HEK293 (cell line): ENCODE data around the gene ATXN8OS.

ENCODE experiments used
- CTCF ChIA-PET: fragments of 350-600 bp; formaldehyde crosslinking; extraction: SDS; loops from one replicate; lab custom pipeline; 2021; ENCODE audit warnings: antibody characterized with exemption; lab: Yijun Ruan, JAX
- POLR2A ChIA-PET: fragments of 300-600 bp; formaldehyde crosslinking; extraction: SDS; loops from one replicate; lab custom pipeline; 2020; ENCODE audit warnings: antibody characterized with exemption, inconsistent platforms; lab: Yijun Ruan, JAX
- H3K27ac ChIP-seq: fragments of 200-500 bp; sonication (Bioruptor generic); 2 replicates; pipeline ENCODE4 v1.5.1; 2014; ENCODE audit warnings: low read depth, low read length, control low read depth, inconsistent platforms; ENCODE audit errors: extremely low read depth
- H3K36me3 ChIP-seq, 2 experiments: fragments of 200-500 bp in 1 of 2; sonication (Bioruptor generic) in 1 of 2; 1 replicate in 1 of 2; 2 replicates in 1 of 2; pipeline ENCODE4 v1.5.1; 2014 to 2017; ENCODE audit warnings: inconsistent platforms in 2 of 2, low read length in 2 of 2; ENCODE audit not compliant: control insufficient read depth in 2 of 2, insufficient read depth in 1 of 2
- H3K4me1 ChIP-seq: fragments of 200-500 bp; sonication (Bioruptor generic); 2 replicates; pipeline ENCODE4 v1.5.1; 2014; ENCODE audit warnings: mild to moderate bottlenecking, low read length, inconsistent platforms; ENCODE audit not compliant: control insufficient read depth, insufficient read depth
- H3K4me3 ChIP-seq: 2 replicates; pipeline ENCODE4 v1.5.1; 2011; ENCODE audit warnings: low read depth, mild to moderate bottlenecking, control low read depth, low read length, moderate library complexity
- H3K9me3 ChIP-seq: fragments of 200-500 bp; sonication (Bioruptor generic); 2 replicates; pipeline ENCODE4 v1.5.1; 2014; ENCODE audit warnings: low read depth, low read length, inconsistent platforms; ENCODE audit not compliant: control insufficient read depth, insufficient read depth
- SCRT1 ChIP-seq: fragments of 450-650 bp; formaldehyde crosslinking; IDR thresholded peaks from 2 replicates; pipeline ENCODE4 v1.5.1; 2016; ENCODE audit warnings: missing biosample characterization, missing genetic modification characterization, borderline replicate concordance
- SCRT2 ChIP-seq: fragments of 450-650 bp; formaldehyde crosslinking; IDR thresholded peaks from 2 replicates; pipeline ENCODE4 v1.5.1; 2016; ENCODE audit warnings: missing biosample characterization, missing genetic modification characterization
- ZFP3 ChIP-seq: fragments of 450-650 bp; formaldehyde crosslinking; IDR thresholded peaks from 2 replicates; pipeline ENCODE4 v1.5.1; 2016; ENCODE audit warnings: low read depth, missing biosample characterization, missing genetic modification characterization
- ZNF133 ChIP-seq: fragments of 450-650 bp; formaldehyde crosslinking; IDR thresholded peaks from 2 replicates; pipeline ENCODE4 v1.5.1; 2016; ENCODE audit warnings: missing biosample characterization, missing genetic modification characterization
- ZNF311 ChIP-seq: fragments of 450-650 bp; formaldehyde crosslinking; IDR thresholded peaks from 2 replicates; pipeline ENCODE4 v1.5.1; 2017; ENCODE audit warnings: missing biosample characterization, missing genetic modification characterization, borderline replicate concordance
- ZNF335 ChIP-seq: fragments of 450-650 bp; formaldehyde crosslinking; conservative IDR thresholded peaks from 2 replicates; pipeline ENCODE4 v1.5.1; 2016; ENCODE audit warnings: missing biosample characterization, missing genetic modification characterization
- ZNF585B ChIP-seq: fragments of 450-650 bp; formaldehyde crosslinking; IDR thresholded peaks from 2 replicates; pipeline ENCODE4 v1.5.1; 2016; ENCODE audit warnings: missing biosample characterization, missing genetic modification characterization
- ZNF654 ChIP-seq: fragments of 450-650 bp; formaldehyde crosslinking; IDR thresholded peaks from 2 replicates; pipeline ENCODE4 v1.5.1; 2016; ENCODE audit warnings: low read depth, missing biosample characterization, missing genetic modification characterization
- TF ChIP-seq, protein P1 (sequence below): fragments of 450-650 bp; formaldehyde crosslinking; IDR thresholded peaks from 2 replicates; pipeline ENCODE4 v1.5.1; 2016; ENCODE audit warnings: missing biosample characterization, missing genetic modification characterization
- TF ChIP-seq, protein P2 (sequence below): fragments of 450-650 bp; formaldehyde crosslinking; IDR thresholded peaks from 2 replicates; pipeline ENCODE4 v1.5.1; 2016; ENCODE audit warnings: missing biosample characterization, missing genetic modification characterization, low read depth

ATXN8OS gene

DNA sequence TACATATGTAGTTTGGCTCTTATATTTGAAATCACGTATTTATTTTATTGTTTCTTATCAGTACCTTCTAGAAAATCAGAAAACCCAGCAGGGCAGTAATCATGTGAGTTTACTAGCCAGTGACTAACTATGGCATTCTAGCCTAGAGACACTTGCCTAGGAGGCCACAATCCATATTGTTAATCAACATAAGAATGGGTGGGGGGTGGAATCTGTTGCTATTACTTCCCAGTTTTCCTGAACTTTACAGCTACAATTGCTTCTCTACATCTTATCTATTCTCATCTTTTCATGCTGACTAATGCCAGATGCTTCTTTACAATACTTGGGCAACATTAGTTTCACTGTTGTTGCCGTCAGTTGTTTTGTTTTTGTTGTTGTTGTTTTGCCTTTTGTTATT is 18.7 kb upstream of the ATXN8OS start:
- ChIA-PET CTCF (interaction anchor here (0.7 kb wide), 1 partner anchor 1035 kb away, joined by 3 read pairs; no protein-coding TSS in a partner anchor), POLR2A (no interaction called here)
- H3K36me3 ChIP-seq = no peaks in the 10 kb centered on the region
- TF ChIP-seq ZNF311 (tag by site-specific recombination) (no peak), SCRT1 (tag by site-specific recombination) (no peak), ZNF133 (no peak)
- H3K9me3 ChIP-seq = no peaks in the 10 kb centered on the region
- H3K27ac ChIP-seq = no peak overlapping the region
- H3K4me3 ChIP-seq = no peak overlapping the region
- no peaks in the 10 kb centered on the region for H3K4me1 ChIP-seq

DNA sequence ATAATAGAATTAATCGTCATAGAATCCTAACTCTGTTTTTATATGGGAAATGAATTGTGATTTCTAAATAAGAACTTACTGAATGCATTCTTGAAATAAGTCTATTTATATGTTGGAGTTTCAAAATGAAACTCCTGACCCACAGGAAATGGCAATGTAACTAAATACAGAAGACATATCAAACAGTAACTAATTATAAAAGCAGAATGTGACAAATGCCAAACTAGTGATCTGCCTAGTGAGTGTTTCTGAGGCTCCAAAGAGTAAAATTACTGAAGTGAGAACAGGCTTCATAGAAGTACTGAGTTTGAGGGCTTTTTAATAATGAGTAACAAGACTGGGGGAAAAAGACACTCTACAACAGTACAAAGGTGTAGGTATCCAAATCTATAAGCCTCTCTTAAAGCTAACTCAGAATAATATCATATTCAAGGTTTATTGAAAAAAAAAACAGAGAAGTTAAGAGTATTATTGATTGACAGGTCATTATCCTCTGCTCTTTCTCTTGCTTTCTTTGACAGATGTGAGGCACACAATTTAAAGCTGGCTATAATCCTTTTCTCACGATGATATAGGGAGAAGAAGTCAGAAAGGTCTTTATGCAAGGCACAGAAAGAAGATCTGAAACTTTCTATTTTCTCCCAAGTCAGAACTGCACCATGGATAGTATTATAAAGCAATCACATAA is 17.4 kb upstream of the ATXN8OS start:
- H3K4me1 ChIP-seq = no peaks in the 10 kb centered on the region
- ChIA-PET CTCF (no interaction called here), POLR2A (no interaction called here)
- H3K4me3 ChIP-seq = no peak overlapping the region
- no peaks in the 10 kb centered on the region for H3K9me3 ChIP-seq
- H3K36me3 ChIP-seq = no peaks in the 10 kb centered on the region
- no peak overlapping the region for H3K27ac ChIP-seq
- TF ChIP-seq ZFP3 = no peak

DNA sequence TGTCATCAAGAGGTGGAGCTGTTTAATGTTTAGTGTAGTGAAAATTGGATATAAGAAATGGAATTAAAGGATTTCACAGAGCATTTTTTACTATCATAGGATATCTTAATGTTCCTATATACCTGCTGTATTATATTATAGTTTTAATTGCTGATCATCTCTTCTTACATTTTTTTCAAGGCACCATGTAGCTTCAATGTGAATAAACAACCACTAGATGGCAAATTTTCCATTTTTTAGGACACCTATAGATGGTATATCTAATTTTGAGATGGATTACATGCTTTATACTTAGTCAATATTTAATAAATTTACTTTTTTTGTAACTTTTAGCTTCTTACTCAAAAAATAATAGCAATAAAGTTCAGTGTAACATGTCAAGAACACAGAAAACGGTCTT is 9.0 kb upstream of the ATXN8OS start:
- H3K4me3 ChIP-seq = no peak overlapping the region
- H3K27ac ChIP-seq = no peak overlapping the region
- TF ChIP-seq ZNF654 (tag by site-specific recombination) = peak; percentile 19; the same call in 1 of the 2 replicates
- TF ChIP-seq, protein P1, sequence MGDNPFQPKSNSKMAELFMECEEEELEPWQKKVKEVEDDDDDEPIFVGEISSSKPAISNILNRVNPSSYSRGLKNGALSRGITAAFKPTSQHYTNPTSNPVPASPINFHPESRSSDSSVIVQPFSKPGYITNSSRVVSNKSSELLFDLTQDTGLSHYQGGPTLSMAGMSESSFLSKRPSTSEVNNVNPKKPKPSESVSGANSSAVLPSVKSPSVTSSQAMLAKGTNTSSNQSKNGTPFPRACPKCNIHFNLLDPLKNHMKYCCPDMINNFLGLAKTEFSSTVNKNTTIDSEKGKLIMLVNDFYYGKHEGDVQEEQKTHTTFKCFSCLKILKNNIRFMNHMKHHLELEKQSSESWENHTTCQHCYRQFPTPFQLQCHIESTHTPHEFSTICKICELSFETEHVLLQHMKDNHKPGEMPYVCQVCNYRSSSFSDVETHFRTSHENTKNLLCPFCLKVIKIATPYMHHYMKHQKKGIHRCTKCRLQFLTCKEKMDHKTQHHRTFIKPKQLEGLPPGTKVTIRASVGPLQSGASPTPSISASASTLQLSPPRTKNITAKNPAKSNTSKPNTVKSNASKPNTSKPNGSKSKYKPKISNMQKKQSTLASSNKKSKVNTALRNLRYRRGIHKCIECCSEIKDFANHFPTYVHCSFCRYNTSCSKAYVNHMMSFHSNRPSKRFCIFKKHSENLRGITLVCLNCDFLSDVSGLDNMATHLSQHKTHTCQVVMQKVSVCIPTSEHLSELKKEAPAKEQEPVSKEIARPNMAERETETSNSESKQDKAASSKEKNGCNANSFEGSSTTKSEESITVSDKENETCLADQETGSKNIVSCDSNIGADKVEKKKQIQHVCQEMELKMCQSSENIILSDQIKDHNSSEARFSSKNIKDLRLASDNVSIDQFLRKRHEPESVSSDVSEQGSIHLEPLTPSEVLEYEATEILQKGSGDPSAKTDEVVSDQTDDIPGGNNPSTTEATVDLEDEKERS (tag by site-specific recombination) = no peak
- H3K36me3 ChIP-seq = no peaks in the 10 kb centered on the region
- ChIA-PET POLR2A (no interaction called here), CTCF (interaction anchor here (0.8 to 3.0 kb wide), 4 partner anchors 11 to 467 kb away, joined by 3 to 15 read pairs (median 3); no protein-coding TSS in a partner anchor)
- no peaks in the 10 kb centered on the region for H3K4me1 ChIP-seq
- no peaks in the 10 kb centered on the region for H3K9me3 ChIP-seq

DNA sequence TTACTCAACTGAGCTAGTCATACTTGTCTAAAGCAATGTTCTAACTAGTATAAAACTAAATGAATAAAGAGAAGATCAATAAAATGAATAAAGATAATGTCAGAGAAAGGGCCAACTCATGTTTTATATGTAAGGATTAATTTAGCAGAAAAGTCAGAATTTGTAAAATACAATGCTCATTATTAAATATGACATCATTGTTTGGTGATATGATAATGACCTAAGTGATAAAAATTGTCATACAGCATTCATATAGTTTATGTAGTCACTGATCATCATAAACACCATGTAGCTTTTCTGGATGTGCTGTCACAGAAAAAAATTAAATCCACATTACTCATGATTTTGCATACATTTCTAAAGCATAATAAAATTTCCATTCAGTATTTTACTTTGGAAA is 3.1 kb upstream of the ATXN8OS start:
- Histone ChIP-seq H3K4me1 (no peaks in the 10 kb centered on the region), H3K9me3 (no peaks in the 10 kb centered on the region), H3K36me3 (no peaks in the 10 kb centered on the region), H3K27ac (no peak overlapping the region), H3K4me3 (no peak overlapping the region)
- POLR2A ChIA-PET = no interaction called here
- no peak for TF ChIP-seq ZNF585B (tag by site-specific recombination)
- TF ChIP-seq, protein P2, sequence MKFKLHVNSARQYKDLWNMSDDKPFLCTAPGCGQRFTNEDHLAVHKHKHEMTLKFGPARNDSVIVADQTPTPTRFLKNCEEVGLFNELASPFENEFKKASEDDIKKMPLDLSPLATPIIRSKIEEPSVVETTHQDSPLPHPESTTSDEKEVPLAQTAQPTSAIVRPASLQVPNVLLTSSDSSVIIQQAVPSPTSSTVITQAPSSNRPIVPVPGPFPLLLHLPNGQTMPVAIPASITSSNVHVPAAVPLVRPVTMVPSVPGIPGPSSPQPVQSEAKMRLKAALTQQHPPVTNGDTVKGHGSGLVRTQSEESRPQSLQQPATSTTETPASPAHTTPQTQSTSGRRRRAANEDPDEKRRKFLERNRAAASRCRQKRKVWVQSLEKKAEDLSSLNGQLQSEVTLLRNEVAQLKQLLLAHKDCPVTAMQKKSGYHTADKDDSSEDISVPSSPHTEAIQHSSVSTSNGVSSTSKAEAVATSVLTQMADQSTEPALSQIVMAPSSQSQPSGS (tag by site-specific recombination) = peak; percentile 82
- CTCF ChIA-PET = no interaction called here

DNA sequence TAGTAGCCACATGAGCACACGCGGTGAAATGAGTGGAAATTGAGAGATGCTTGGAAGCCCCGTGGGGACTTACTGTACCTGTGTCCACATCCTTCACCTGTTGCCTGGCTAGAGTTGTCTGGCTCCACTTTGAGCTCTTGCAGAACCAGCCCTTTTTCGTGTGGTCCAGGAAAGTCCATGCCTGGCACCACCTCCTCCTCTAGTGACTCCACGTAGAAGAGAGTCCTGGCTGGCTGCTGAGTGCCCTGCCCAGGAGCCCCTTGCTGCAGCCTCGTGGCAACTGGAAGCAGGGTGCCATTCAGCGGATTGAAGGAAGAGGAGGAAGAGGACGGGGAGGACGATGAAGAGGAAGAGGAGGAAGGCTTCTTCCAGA is 515 bp upstream of the ATXN8OS start:
- no peaks in the 10 kb centered on the region for H3K9me3 ChIP-seq
- H3K4me3 ChIP-seq = no peak overlapping the region
- CTCF ChIA-PET = no interaction called here
- POLR2A ChIA-PET = no interaction called here
- TF ChIP-seq ZNF335 (tag by site-specific recombination) = no peak
- TF ChIP-seq SCRT2 (tag by site-specific recombination) = 0 out of 2 replicates have a peak, but pooled peaks have one; percentile 12
- H3K4me1 ChIP-seq = no peaks in the 10 kb centered on the region
- no peaks in the 10 kb centered on the region for H3K36me3 ChIP-seq
- H3K27ac ChIP-seq = no peak overlapping the region
